ENCODE measurements around the gene MUL1. TPM values are rescaled to one million over a fixed set of nuclear protein-coding genes. Genes with fewer than 3 reads are reported as not detected.

The MUL1 gene
- total RNA-seq, 2 donors from 2014 or later = 37.3 to 47.8 TPM

DNA sequence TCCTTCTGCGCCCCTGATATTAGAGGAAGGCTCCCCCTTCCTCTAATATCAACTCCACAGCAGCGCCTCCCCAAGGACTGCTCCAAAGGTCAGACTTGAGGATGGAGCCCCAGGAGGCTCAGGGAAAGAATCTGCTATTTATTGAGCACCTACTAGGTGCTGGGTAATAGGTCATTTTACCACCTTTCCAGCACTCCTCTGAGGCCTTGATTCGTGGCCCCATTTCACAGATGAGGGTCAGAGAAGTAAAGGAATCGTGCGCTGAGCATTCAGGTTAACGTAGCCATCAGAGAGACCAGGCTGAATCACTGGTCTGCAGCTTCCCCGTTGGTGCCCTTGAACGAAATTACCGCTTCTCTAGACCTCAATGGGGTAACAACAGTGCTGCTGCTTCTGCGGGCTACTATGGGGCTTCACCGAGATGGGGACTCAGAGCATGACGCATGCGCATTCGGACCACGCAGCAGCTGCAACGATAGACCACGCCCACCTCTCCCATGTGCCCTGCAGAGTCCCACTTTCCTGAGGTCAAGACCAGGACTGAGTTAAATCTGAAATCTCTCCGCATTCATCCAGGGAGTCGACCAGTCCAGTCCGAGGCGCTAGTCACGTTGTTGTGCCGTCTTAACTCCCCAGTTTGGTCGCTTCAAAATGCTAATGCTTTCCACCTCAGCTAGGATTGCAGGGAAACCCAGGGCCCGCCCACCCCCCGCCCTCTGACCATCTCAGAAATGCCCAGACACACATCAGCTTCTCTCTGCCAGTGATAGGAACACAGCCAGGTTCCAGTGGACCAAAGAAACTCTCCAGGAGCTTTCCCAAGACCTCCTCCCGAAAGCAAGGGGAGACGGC, 34.9 kb downstream of the MUL1 start:
- H3K4me1 ChIP-seq = peaks cover 0 to 24% of the 10 kb centered on the region in 2 donors
- H3K9me3 ChIP-seq = no peaks in the 10 kb centered on the region
- no peak overlapping the region for H3K27ac ChIP-seq
- H3K27me3 ChIP-seq = no peaks in the 10 kb centered on the region
- DNase-seq (ENCODE audit: low spot score) = no peak
- TF ChIP-seq, protein P1, sequence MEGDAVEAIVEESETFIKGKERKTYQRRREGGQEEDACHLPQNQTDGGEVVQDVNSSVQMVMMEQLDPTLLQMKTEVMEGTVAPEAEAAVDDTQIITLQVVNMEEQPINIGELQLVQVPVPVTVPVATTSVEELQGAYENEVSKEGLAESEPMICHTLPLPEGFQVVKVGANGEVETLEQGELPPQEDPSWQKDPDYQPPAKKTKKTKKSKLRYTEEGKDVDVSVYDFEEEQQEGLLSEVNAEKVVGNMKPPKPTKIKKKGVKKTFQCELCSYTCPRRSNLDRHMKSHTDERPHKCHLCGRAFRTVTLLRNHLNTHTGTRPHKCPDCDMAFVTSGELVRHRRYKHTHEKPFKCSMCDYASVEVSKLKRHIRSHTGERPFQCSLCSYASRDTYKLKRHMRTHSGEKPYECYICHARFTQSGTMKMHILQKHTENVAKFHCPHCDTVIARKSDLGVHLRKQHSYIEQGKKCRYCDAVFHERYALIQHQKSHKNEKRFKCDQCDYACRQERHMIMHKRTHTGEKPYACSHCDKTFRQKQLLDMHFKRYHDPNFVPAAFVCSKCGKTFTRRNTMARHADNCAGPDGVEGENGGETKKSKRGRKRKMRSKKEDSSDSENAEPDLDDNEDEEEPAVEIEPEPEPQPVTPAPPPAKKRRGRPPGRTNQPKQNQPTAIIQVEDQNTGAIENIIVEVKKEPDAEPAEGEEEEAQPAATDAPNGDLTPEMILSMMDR (IDR thresholded peaks at IDR 0.05) = no peak
- peak overlapping the region in 1 of 2 donors; percentile 3 for H3K4me3 ChIP-seq
- H3K36me3 ChIP-seq = no peaks in the 10 kb centered on the region

DNA sequence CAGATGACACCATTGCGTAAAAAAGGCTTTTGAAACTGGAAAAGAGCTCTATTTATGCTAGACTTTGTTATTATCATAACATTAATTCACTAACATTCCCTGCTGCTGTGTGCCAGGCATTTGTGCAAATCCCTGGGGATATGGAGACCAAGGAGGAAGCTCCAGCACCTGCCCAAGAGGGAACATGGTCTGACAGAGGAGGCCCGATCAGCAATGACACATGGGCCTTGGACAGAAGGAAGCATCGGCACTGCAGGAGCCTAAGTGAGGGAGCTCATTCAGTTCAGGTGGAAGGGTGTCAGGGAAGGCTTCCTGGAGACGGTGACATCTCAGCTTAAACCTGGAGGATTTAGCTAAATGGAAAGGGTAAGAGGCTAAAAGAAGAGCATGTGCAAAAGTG, 35.8 kb downstream of the MUL1 start:
- DNase-seq (ENCODE audit: low spot score) = no peak
- peaks cover 0 to 16% of the 10 kb centered on the region in 2 donors for H3K4me1 ChIP-seq
- TF ChIP-seq, protein P1 (IDR thresholded peaks at IDR 0.05) = no peak
- no peak overlapping the region for H3K27ac ChIP-seq
- H3K4me3 ChIP-seq = no peak overlapping the region
- no peaks in the 10 kb centered on the region for H3K9me3 ChIP-seq
- no peaks in the 10 kb centered on the region for H3K36me3 ChIP-seq
- no peaks in the 10 kb centered on the region for H3K27me3 ChIP-seq

GRCh38 chr1:20470194-20470593, 37.8 kb downstream of the MUL1 start:
- H3K27ac ChIP-seq = no peak overlapping the region
- no peaks in the 10 kb centered on the region for H3K9me3 ChIP-seq
- TF ChIP-seq, protein P1 (IDR thresholded peaks at IDR 0.05) = no peak
- no peaks in the 10 kb centered on the region for H3K36me3 ChIP-seq
- no peak overlapping the region for H3K4me3 ChIP-seq
- no peaks in the 10 kb centered on the region for H3K27me3 ChIP-seq
- DNase-seq (ENCODE audit: low spot score) = no peak
- peaks cover 0 to 4% of the 10 kb centered on the region in 2 donors for H3K4me1 ChIP-seq

DNA sequence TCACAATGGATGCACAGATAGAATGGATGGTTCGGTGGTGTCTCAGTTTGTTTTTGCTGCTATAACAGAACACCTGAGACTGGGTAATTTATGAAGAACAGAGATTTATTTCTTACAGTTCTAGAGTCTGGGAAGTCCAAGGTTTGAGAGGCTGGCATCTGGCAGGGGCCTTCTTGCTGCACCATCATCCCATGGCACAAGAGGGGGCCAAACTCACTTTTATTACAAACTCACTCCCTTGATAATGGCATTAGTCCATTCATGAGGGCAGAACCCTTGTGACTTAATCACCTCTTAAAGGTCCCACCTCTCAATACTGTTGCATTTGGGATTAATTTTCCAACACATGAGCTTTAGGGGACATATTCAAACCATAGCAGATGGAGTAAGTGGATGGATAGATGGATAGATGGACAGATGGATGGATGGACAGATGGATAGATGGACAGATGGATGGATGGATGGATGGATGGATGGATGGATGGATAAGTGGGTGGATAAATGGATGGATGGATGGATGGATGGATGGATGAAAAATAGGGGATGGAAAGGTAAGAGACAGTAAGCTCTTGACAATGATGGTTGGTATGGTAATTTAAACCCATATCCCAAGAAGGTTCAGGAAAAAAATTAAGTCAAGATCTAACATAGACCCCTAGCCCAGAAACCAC, 38.4 kb downstream of the MUL1 start:
- Histone ChIP-seq H3K4me1 (peaks cover 0 to 4% of the 10 kb centered on the region in 2 donors), H3K27ac (no peak overlapping the region), H3K9me3 (no peaks in the 10 kb centered on the region), H3K27me3 (no peaks in the 10 kb centered on the region), H3K36me3 (no peaks in the 10 kb centered on the region), H3K4me3 (no peak overlapping the region)
- no peak for DNase-seq (ENCODE audit: low spot score)
- TF ChIP-seq, protein P1 (IDR thresholded peaks at IDR 0.05) = no peak

- no peak for DNase-seq (ENCODE audit: low spot score)
- Histone ChIP-seq H3K4me1 (no peaks in the 10 kb centered on the region), H3K27me3 (no peaks in the 10 kb centered on the region), H3K27ac (no peak overlapping the region), H3K4me3 (no peak overlapping the region), H3K9me3 (no peaks in the 10 kb centered on the region), H3K36me3 (no peaks in the 10 kb centered on the region)
- TF ChIP-seq, protein P1 (IDR thresholded peaks at IDR 0.05) = no peak
Observed at GRCh38 chr1:20466273-20466672, 41.7 kb downstream of the MUL1 start.

All from right atrium auricular region (tissue), 2 donors.